ENCODE data around the gene AVPR2.

Gene AVPR2

GRCh38 chrX:153903991-153904957 is at the start of gene AVPR2:
Gene AVPR2, plus strand, starts transcription at chrX:153904673. Its CDS starts 473 bp downstream, at chrX:153905146.
- DNase-seq (ENCODE audit: low read depth in 2 of 2): no peak

- no peak for DNase-seq (ENCODE audit: low read depth in 2 of 2)
Observed at GRCh38 chrX:153854702-153855101, 49.8 kb upstream of the AVPR2 start.

- DNase-seq (ENCODE audit: low read depth in 2 of 2): no peak
Observed at GRCh38 chrX:153857348-153857903, 47.0 kb upstream of the AVPR2 start.

DNA sequence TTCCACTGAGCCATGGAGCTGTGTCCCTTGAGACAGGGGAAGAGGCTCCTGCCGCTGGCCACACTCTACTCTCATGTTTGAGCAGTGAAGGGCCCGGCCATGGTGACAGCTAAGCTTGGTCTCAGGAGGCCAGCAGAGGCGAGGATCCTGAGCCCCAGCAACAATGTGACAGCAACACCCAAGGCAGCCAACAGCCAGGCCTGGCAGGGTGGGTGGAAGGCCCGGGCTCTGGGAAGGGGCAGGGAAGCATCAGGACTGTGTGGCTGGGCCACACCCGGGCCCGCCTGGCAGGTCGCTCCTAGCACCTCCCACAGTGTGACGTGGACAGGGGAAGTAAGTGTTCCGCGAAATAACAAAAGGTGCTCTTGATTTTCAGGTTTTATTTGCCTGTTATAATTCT is 43.3 kb upstream of the AVPR2 start:
- DNase-seq (ENCODE audit: low read depth in 2 of 2): no peak

DNA sequence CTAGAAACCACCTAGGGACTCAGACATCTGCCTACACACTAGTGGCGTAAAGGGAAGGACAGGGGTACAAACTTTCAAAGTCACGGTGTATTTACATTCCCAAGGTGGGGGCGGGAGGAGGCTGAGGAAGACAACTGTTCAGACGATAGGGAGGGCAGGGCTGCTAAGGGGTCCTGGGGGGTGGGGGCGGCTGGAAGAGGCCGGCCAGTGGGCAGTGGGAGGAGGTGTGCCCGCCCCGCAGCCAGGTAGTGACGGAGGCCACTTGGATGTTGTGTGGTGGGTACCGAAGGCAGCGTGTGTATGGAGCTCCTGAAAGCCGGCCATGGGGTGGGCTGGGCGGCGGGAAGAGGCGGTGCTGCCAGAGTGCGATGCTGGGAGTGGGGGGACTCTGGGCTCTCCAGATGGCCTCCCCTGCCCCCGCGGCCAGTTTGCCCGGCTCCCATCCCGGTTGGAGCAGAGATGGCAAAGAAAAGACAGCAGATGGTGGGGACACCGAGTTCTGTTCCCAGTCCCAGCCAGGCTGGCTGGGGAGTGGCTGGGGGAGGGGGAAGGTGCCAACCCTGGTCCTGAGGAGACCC is 42.7 kb upstream of the AVPR2 start:
- DNase-seq (ENCODE audit: low read depth in 2 of 2): no peak

- no peak for DNase-seq (ENCODE audit: low read depth in 2 of 2)
Observed at GRCh38 chrX:153862369-153863250, 41.9 kb upstream of the AVPR2 start.

- DNase-seq (ENCODE audit: low read depth in 2 of 2): no peak
Observed at GRCh38 chrX:153863251-153863991, 41.1 kb upstream of the AVPR2 start.

DNA sequence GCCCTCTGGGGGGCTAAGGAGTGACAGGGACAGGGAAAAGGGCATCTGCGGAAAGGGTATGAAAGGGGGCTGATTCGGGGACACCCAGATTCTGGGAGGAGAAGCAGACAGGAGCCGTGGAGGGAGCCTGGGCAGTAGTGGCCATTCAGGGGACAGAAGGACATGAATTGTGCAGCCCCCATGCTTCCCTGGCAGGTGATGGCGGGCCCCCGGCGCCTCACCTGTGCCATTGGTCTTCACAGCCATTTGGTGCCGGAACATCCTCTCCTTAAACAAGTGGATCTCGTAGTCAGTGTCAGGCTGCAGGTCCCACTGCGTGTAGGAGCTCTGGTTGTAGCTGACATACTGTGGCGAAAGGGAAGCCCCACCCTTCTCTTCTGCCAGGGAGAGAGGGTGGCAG is 40.4 kb upstream of the AVPR2 start:
- no peak for DNase-seq (ENCODE audit: low read depth in 2 of 2)

GRCh38 chrX:153864561-153865320 is 39.7 kb upstream of the AVPR2 start:
- no peak for DNase-seq (ENCODE audit: low read depth in 2 of 2)

DNA sequence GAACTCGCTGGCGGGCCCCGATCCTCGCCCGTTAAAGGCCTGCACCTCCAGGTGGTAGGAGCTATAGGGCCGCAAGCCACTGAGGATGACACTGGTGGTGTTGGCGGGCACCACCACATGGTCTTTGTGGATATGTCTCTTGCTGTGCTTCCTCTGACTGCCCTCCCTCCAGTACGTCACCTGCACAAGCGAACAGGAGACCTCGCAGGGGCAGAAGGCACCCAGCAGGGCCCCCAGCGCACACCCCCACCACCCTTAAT is 39.2 kb upstream of the AVPR2 start:
- DNase-seq (ENCODE audit: low read depth in 2 of 2): no peak

- no peak for DNase-seq (ENCODE audit: low read depth in 2 of 2)
Observed at GRCh38 chrX:153865685-153866084, 38.8 kb upstream of the AVPR2 start.

- DNase-seq (ENCODE audit: low read depth in 2 of 2): no peak
Observed at GRCh38 chrX:153866302-153867019, 38.0 kb upstream of the AVPR2 start.

- no peak for DNase-seq (ENCODE audit: low read depth in 2 of 2)
Observed at GRCh38 chrX:153867139-153867538, 37.3 kb upstream of the AVPR2 start.

DNA sequence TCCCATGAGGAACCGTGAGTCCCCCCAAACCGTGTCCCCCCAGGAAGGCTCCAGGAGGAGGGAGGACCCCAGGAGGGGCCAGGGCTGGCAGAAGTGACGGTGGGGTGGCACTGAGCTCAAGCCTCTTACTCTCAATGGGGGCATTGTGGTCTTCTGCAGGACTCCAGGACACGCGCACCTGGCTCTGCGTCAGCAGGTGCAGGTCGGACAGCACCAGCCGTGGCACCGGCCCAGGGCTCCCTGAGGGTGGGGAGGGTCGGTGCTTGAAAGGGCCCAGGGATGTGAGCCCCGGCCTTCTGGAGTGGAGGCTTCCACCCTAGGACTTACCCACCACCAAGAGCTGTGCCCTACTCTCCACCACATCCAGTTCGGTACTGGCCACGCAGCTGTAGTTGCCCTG is 36.8 kb upstream of the AVPR2 start:
- no peak for DNase-seq (ENCODE audit: low read depth in 2 of 2)

- no peak for DNase-seq (ENCODE audit: low read depth in 2 of 2)
Observed at GRCh38 chrX:153868576-153869472, 35.6 kb upstream of the AVPR2 start.

GRCh38 chrX:153869473-153870287 is 34.8 kb upstream of the AVPR2 start:
- no peak for DNase-seq (ENCODE audit: low read depth in 2 of 2)

DNA sequence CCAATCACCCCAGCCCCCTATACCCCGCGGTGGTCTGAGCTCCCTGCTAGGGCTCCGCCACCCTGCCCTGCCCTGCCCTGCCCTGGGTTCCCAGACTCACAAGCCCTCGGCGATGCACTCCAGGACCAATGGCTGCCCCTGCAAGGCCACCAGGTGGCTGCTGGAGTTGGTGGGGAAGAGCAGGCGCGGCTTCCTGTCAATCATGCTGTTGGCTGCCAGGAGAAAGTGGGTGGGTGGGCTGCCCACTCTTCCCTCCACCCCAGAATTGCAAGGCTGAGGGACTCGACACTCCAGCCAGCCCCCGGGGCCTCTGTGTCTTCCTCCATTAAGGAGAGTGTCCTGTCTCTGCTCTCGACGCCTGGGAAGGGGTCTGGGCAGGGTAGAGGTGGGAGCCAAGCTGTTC is 34.2 kb upstream of the AVPR2 start:
- DNase-seq (ENCODE audit: low read depth in 2 of 2): no peak

- no peak for DNase-seq (ENCODE audit: low read depth in 2 of 2)
Observed at GRCh38 chrX:153870791-153871360, 33.6 kb upstream of the AVPR2 start.

All from fibroblast of skin of left biceps (primary cell).